ENCODE results near the gene LCE2C.
"Not testable (repeated sequence)": the region's sequence is repeated elsewhere in the genome, so short reads cannot be mapped to it uniquely, and the experiment has no call there.

The LCE2C gene, protein sequence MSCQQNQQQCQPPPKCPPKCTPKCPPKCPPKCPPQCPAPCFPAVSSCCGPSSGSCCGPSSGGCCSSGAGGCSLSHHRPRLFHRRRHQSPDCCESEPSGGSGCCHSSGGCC

DNA sequence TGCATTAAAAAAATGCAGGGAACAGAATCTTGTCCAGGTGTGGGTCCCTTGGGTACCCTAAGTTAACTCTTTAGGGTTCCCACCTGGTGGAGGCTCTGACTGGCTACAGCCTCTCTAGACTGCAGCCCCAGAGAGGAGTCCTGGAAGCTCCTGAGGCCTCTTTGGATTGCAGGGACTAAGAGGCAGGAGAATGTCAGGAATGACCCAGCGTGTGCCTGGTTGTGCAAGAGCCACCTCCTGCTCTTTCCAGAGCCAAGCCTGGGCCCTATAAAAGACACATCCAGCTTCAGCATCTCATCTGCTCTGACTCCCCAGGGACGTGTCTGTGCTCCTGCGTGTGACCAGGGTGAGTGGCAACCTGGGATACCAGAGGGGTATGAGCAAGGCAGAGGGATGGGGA lies at the start of gene LCE2C:
LCE2C (plus strand) TSS at position 297 of the 400 bp plus-strand sequence. CDS start 737 bp downstream, outside the sequence.
- DNase-seq: not testable (repeated sequence)

GRCh38 chr1:152626744-152627143 lies 48.3 kb upstream of the LCE2C start:
- DNase-seq: no peak

- DNase-seq: no peak
These were observed 44.5 kb upstream of the LCE2C start for GRCh38 chr1:152630596-152630995.

GRCh38 chr1:152640351-152640750 lies 34.7 kb upstream of the LCE2C start:
- no peak for DNase-seq

- no peak for DNase-seq
These were observed 31.1 kb upstream of the LCE2C start for GRCh38 chr1:152643945-152644344.

DNA sequence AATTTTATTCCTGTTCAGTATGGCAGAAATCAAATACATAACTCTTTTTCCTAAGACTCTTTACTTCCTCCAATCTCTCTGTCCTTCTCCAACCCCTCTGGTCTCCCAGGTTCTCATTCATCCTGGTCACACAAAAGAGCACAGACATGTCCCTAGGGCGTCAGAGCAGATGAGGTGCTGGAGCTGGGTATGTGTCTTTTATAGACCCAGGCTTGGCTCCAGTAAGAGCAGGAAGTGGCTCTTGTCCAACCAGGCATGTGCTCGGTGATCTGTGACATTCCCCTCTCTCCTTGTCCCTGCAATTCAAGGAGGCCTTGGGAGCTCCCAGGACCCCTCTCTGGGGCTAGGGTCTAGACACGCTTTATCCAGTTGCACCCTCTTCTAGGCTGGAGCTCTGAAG lies 29.9 kb upstream of the LCE2C start:
- DNase-seq: no peak

GRCh38 chr1:152646656-152647055 lies 28.4 kb upstream of the LCE2C start:
- DNase-seq: no peak

GRCh38 chr1:152654110-152654509 lies 21.0 kb upstream of the LCE2C start:
- DNase-seq: peak; percentile 60

GRCh38 chr1:152656459-152656858 lies 18.6 kb upstream of the LCE2C start:
- no peak for DNase-seq

GRCh38 chr1:152657677-152658076 lies 17.4 kb upstream of the LCE2C start:
- DNase-seq: no peak

- DNase-seq: no peak
These were observed 16.4 kb upstream of the LCE2C start for GRCh38 chr1:152658649-152659048.

DNA sequence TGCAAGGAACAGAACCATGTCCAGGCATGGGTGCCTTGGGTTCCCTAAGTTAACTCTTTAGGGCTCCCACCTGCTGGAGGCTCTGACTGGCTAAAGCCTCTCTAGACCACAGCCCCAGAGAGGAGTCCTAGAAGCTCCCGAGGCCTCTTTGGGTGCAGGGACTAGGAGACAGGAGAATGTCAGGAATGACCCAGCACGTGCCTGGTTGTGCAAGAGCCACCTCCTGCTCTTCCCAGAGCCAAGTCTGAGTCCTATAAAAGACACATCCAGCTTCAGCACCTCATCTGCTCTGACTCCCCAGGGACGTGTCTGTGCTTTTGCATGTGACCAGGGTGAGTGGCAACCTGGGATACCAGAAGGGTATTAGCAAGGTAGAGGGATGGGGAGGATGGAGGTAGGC lies 12.0 kb upstream of the LCE2C start, which contains the start of gene LCE2D:
LCE2D (plus strand) TSS at position 283 of the 400 bp plus-strand sequence. CDS start 726 bp downstream, outside the sequence.
- DNase-seq: no peak

GRCh38 chr1:152666171-152666570 lies 8.9 kb upstream of the LCE2C start:
- not testable (repeated sequence) for DNase-seq

DNA sequence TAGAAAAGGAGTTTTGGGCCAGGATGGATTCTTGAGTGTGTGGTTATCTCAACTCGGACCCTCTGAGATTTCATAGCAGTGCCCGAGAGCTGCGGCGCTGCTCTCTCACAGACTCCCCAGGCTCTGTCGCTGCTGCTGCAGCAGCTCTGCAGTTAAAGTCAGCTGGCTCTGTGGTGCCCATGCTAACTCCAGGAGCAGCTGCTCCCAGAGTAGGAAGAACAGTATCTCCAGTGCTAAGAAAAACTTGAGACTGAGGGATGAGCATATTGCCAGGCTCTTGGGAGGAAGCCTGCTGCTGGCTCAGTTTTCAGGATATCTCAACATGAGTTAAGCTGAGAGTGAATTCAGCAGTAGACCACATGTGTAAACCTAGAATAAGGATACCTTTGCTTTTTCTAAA lies 7.4 kb upstream of the LCE2C start:
- no peak for DNase-seq

DNA sequence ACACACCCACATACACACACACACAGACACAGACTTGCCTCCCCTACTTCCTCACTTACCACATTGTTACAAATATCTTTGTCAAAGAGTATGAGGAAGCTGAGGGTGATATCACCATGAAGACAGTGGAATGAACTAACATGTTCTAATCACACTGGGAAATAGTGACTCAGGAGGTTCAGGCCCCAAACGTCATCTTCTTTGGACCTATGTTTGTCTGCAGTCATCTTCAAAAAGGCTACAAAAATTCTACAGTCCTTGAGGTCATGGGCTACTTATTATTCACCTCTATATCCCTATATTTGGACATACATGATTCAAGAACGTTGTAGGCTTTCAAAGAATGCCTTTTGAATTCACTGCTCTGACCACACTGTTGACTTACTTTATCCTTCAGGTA lies 2.1 kb upstream of the LCE2C start:
- DNase-seq: no peak

GRCh38 chr1:152679459-152679858 lies 4.4 kb downstream of the LCE2C start:
- DNase-seq: no peak

- DNase-seq: no peak
These were observed 6.5 kb downstream of the LCE2C start for GRCh38 chr1:152681616-152682015.

GRCh38 chr1:152683846-152684245 lies 8.8 kb downstream of the LCE2C start:
- DNase-seq: no peak

GRCh38 chr1:152685823-152686222 lies 10.7 kb downstream of the LCE2C start, which contains the start of gene LCE2B:
Gene LCE2B (plus strand): TSS chr1:152686123. CDS start chr1:152686844, 721 bp downstream.
- DNase-seq: not testable (repeated sequence)

GRCh38 chr1:152697701-152698600 lies 22.9 kb downstream of the LCE2C start, which contains the start of gene LCE2A:
Gene LCE2A (plus strand): TSS chr1:152698345. CDS start chr1:152698902, 557 bp downstream.
- DNase-seq: no peak

DNA sequence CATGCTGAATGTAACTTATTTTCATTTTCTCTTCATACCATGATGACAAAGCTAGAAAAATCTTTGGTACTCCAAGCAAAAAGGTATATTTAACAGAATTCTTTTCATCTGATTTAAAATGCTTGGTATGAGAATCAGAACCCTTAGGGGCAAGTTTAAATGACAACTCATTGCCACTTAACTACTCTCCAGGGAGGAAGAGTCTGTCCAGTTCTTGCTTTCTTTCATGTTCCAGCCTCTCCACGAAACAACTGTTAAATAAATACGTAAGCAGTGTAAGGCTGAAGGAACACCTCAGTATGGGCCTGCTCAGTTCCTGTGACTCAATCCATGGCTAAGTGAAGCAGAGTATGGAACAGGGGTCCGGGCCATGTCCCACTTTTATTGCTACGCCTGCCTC lies 24.7 kb downstream of the LCE2C start:
- DNase-seq: no peak

DNA sequence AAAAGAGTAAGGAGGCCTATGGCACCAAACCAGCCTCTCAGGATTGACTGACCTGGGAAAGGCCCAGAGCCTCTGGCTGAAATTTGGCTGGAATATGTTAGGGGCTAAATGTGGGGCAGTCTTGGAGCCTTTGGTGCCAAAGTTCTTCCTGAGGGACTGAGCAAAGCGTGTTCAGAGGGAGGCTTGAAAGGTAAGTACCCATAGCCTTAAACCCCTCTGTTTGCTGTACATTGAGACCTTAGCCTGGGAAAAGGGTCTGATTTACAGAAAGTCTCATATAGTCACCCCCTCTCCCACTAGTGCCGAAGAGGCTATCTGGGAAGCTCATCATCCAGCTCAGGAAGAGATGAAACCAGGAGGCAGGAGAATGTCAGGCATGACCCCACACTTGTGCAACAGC lies 32.8 kb downstream of the LCE2C start, which contains the start of gene LCE4A:
LCE4A (plus strand) TSS at position 301 of the 400 bp plus-strand sequence. CDS start 916 bp downstream, outside the sequence.
- DNase-seq: no peak

- no peak for DNase-seq
These were observed 43.2 kb downstream of the LCE2C start for GRCh38 chr1:152718238-152718637.

GRCh38 chr1:152725261-152725660 lies 50.2 kb downstream of the LCE2C start:
- DNase-seq: no peak

All from stimulated activated CD4-positive, alpha-beta T cell treated with anti-CD3 and anti-CD28 coated beads, Interleukin-4, amount 100 ng/mL, for 24 hours (primary cell).